Heart left ventricle (tissue), 13 donors: ENCODE results near the gene ANKRD11.

Experiments used
- POLR2A ChIP-seq, 2 donors: fragments of 450-650 bp; IDR thresholded peaks; one replicate each; pipeline ENCODE4 v1.6.1; 2017; ENCODE audit warnings: antibody characterized with exemption in 2 of 2, mild to moderate bottlenecking in 2 of 2, moderate library complexity in 2 of 2
- TF ChIP-seq, protein P1 (sequence below), 12 donors: fragments of 200-600 bp; sonication (generic) in 4 of 12; IDR thresholded peaks; one replicate each; pipeline versions ENCODE4 v1.5.0 to v1.8.0; 2018 to 2022; ENCODE audit warnings: antibody characterized with exemption in 12 of 12, mild to moderate bottlenecking in 5 of 12
- donor health status: ischemic (EF 13 %, LVEDD 7.1; RV severe dilation, severe dysfunction).
- donor health status: DM: no; HTN: yes; CAD: no.
- donor health status: DM: no; HTN: no; CAD: no.
- donor health status: ischemic (EF 25% LVEDD 6.9; RV normal size, moderate dysfunction).
- donor health status: ischemic (EF 25% LVEDD 5.7; RV mildly dilated, moderate dysfunction).
- donor health status: ischemic (EF 35%, LVEDD 5.7; RV mildly dilated, moderate dysfunction).
- donor health status: nonischemic (EF 11% LVEDD 7.7; RV severe dilation, severe dysfunction).
- donor health status: DM: yes; HTN: yes; CAD: no.
- donor health status: PGD.
- donor health status: ischemic (EF 29% LVEDD 5.4; RV normal size, mild dysfunction).
- donor health status: nonischemic (EF 23%, LVEDD 6.1; RV moderate dilation, normal function).

DNA sequence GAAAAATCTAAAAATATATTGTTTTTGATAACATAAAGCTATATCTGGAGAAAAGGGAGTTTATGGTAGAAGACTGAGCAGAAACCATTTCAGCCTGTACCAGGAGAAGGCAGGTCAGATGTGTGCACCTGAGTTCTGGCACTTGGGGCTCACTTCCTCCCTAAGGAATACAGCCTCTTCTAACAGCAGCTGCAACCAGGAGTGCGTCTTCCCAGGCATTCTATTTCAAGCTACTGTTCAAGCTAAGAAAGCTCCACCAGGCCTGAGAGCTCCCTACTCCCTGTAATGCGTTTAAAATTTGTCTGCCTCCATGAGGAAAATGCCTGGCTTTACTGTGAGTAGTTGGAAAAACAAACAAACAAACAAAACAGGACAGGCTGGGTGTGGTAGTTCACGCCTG is 176.8 kb downstream of the ANKRD11 start:
- TF ChIP-seq, protein P1, sequence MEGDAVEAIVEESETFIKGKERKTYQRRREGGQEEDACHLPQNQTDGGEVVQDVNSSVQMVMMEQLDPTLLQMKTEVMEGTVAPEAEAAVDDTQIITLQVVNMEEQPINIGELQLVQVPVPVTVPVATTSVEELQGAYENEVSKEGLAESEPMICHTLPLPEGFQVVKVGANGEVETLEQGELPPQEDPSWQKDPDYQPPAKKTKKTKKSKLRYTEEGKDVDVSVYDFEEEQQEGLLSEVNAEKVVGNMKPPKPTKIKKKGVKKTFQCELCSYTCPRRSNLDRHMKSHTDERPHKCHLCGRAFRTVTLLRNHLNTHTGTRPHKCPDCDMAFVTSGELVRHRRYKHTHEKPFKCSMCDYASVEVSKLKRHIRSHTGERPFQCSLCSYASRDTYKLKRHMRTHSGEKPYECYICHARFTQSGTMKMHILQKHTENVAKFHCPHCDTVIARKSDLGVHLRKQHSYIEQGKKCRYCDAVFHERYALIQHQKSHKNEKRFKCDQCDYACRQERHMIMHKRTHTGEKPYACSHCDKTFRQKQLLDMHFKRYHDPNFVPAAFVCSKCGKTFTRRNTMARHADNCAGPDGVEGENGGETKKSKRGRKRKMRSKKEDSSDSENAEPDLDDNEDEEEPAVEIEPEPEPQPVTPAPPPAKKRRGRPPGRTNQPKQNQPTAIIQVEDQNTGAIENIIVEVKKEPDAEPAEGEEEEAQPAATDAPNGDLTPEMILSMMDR (IDR thresholded peaks at IDR 0.05): no peak
- TF ChIP-seq POLR2A (IDR thresholded peaks at IDR 0.05): no peak
